Measurements from ENCODE around the gene CNDP1. TPM values are rescaled to one million over a fixed set of nuclear protein-coding genes. Genes with fewer than 3 reads are reported as not detected.

Gene CNDP1
- polyA plus RNA-seq, 1 of the 3 experiments (the other 2 are of a cell fraction), result not detected

DNA sequence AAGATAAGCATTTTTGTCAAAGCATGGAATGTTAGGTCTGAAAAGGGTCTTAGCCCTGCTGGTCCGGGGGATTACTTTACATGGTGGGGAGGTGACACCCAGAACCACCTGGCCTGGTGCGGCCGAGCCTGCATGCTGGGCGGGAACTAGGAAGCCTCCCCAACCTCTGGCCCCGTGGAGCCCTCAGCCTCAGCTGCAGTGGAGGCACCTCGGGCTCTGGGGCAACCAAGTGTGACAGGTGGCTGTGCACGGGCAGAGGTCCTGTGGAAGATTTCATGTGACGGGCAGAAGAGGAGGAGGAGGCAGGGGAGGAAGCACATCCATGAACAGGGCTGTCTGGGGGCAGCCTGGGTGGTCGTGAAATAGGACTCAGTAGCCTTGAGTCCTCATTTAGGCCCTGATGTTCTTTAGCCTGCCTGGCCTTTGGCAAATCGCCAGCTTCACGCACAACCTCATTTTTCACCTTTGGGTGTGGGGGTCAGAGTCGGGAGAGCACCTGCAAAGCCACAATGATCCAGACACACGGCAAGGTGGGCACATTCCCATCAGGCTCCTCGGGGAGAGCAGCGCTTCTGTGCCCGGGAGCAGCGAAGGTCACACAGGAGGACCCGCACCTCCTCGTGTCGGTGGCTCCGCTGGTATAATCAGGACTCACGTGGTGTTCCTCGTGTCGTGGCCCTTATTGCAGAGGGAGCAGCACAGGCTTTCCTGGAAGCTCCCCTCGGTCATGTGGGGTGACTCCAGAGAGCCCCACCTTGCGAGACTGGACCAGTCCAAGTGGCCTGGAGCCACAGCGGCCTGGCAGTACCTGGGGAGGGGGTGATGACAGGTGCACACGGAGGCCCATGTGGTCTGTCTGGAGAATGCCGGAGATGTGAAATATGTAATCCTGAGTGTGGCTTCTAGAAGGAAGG is 24.2 kb upstream of the CNDP1 start:
- no peak for DNase-seq
- no peak for TF ChIP-seq RCOR1 (IDR thresholded peaks at IDR 0.05; ENCODE audit: low read length)
- no peak overlapping the region for H3K4me2 ChIP-seq
- WGBS (ENCODE audit: low lambda C conversion rate), result 96% methylated on average over 21 of the region's 29 CpGs
- H4K20me1 ChIP-seq (ENCODE audit: insufficient read depth), result no peaks in the 10 kb centered on the region
- no peaks in the 10 kb centered on the region for H3F3A ChIP-seq (replicated peaks; ENCODE audit: insufficient read depth)
- no peak overlapping the region for H3K27ac ChIP-seq (ENCODE audit: low read depth in 2 of 2, low read length in 1 of 2)
- H3K27me3 ChIP-seq (ENCODE audit: insufficient read depth), result no peaks in the 10 kb centered on the region
- no peaks in the 10 kb centered on the region for H3K79me2 ChIP-seq (ENCODE audit: insufficient read depth)
- ChIA-PET CTCF (no interaction called here), POLR2A (no interaction called here)
- H3K9me2 ChIP-seq, result no peaks in the 10 kb centered on the region
- H3K9ac ChIP-seq, result no peak overlapping the region
- H3K36me3 ChIP-seq (replicated peaks in 1 of 2; ENCODE audit: control insufficient read depth in 1 of 2, insufficient read depth in 2 of 2, low read length in 1 of 2), result peaks cover 16 to 62% of the 10 kb centered on the region in 2 experiments
- H3K4me3 ChIP-seq (ENCODE audit: low read depth in 2 of 2, low read length in 1 of 2), result no peak overlapping the region
- H3K4me1 ChIP-seq (ENCODE audit: control insufficient read depth in 1 of 2, insufficient read depth in 2 of 2, low read depth in 1 of 2, low read length in 1 of 2), result no peaks in the 10 kb centered on the region
- no peaks in the 10 kb centered on the region for H3K9me3 ChIP-seq
- no peak overlapping the region for H2AFZ ChIP-seq (ENCODE audit: low read depth)

- POLR2A ChIA-PET, result no interaction called here
- H3K4me3 ChIP-seq (ENCODE audit: low read depth in 2 of 2, low read length in 1 of 2), result no peak overlapping the region
- H3K4me2 ChIP-seq, result no peak overlapping the region
- CTCF ChIA-PET, result no interaction called here
- no peaks in the 10 kb centered on the region for H3K9me3 ChIP-seq
- peaks cover 16 to 67% of the 10 kb centered on the region in 2 experiments for H3K36me3 ChIP-seq (replicated peaks in 1 of 2; ENCODE audit: control insufficient read depth in 1 of 2, insufficient read depth in 2 of 2, low read length in 1 of 2)
- H3K27ac ChIP-seq (ENCODE audit: low read depth in 2 of 2, low read length in 1 of 2), result no peak overlapping the region
- WGBS (ENCODE audit: low lambda C conversion rate), result 93% methylated on average over 12 of the region's 12 CpGs
- no peaks in the 10 kb centered on the region for H3F3A ChIP-seq (replicated peaks; ENCODE audit: insufficient read depth)
- H3K9ac ChIP-seq, result no peak overlapping the region
- H2AFZ ChIP-seq (ENCODE audit: low read depth), result no peak overlapping the region
- no peak for TF ChIP-seq FOSL2 (IDR thresholded peaks at IDR 0.05; ENCODE audit: borderline replicate concordance, low read depth)
- H3K4me1 ChIP-seq (ENCODE audit: control insufficient read depth in 1 of 2, insufficient read depth in 2 of 2, low read depth in 1 of 2, low read length in 1 of 2), result no peaks in the 10 kb centered on the region
- H3K9me2 ChIP-seq, result no peaks in the 10 kb centered on the region
- no peaks in the 10 kb centered on the region for H4K20me1 ChIP-seq (ENCODE audit: insufficient read depth)
- DNase-seq, result no peak
- no peaks in the 10 kb centered on the region for H3K27me3 ChIP-seq (ENCODE audit: insufficient read depth)
- H3K79me2 ChIP-seq (ENCODE audit: insufficient read depth), result no peaks in the 10 kb centered on the region
Observed at GRCh38 chr18:74510770-74511095, 23.6 kb upstream of the CNDP1 start.

DNA sequence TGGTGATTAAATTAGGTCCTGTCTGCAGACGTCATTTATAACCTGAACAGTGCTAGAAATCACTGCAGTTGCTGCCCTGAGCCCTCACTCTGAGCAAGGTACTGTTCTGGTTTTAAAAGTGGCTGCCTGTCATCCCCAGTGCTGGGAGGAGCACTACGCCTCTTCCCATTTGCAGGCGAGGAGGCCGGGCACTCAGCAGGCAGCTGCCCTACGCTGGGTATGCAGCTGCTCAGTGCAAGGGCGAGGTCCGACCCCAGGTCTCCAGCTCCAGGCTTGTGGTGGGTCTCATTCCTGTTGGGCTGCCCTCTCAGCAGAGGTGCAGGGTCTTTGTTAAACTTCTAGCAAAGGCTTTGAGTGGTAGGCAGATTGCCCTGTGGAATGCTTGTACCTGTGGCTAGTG is 22.5 kb upstream of the CNDP1 start:
- CTCF ChIA-PET, result no interaction called here
- H2AFZ ChIP-seq (ENCODE audit: low read depth), result no peak overlapping the region
- H3K27me3 ChIP-seq (ENCODE audit: insufficient read depth), result no peaks in the 10 kb centered on the region
- no peaks in the 10 kb centered on the region for H4K20me1 ChIP-seq (ENCODE audit: insufficient read depth)
- POLR2A ChIA-PET, result no interaction called here
- 100% methylated on average over 4 of the region's 7 CpGs for WGBS (ENCODE audit: low lambda C conversion rate)
- H3K79me2 ChIP-seq (ENCODE audit: insufficient read depth), result no peaks in the 10 kb centered on the region
- no peak overlapping the region for H3K4me2 ChIP-seq
- no peak for DNase-seq
- no peak for TF ChIP-seq USF1 (IDR thresholded peaks at IDR 0.05; ENCODE audit: borderline replicate concordance, low read depth)
- TF ChIP-seq TCF12 (IDR thresholded peaks at IDR 0.05), result no peak
- TF ChIP-seq, protein P1, sequence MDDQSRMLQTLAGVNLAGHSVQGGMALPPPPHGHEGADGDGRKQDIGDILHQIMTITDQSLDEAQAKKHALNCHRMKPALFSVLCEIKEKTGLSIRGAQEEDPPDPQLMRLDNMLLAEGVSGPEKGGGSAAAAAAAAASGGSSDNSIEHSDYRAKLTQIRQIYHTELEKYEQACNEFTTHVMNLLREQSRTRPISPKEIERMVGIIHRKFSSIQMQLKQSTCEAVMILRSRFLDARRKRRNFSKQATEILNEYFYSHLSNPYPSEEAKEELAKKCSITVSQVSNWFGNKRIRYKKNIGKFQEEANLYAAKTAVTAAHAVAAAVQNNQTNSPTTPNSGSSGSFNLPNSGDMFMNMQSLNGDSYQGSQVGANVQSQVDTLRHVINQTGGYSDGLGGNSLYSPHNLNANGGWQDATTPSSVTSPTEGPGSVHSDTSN (IDR thresholded peaks at IDR 0.05), result no peak
- TF ChIP-seq SIN3A (IDR thresholded peaks at IDR 0.05; ENCODE audit: borderline replicate concordance, low read depth, low read length), result no peak
- no peak for TF ChIP-seq EZH2phosphoT487 (IDR thresholded peaks at IDR 0.05; ENCODE audit: borderline replicate concordance, low read depth)
- TF ChIP-seq POLR2AphosphoS5 (IDR thresholded peaks at IDR 0.05; ENCODE audit: low read depth, low read length), result no peak
- peaks cover 16 to 73% of the 10 kb centered on the region in 2 experiments for H3K36me3 ChIP-seq (replicated peaks in 1 of 2; ENCODE audit: control insufficient read depth in 1 of 2, insufficient read depth in 2 of 2, low read length in 1 of 2)
- no peak overlapping the region for H3K27ac ChIP-seq (ENCODE audit: low read depth in 2 of 2, low read length in 1 of 2)
- no peaks in the 10 kb centered on the region for H3K9me2 ChIP-seq
- H3F3A ChIP-seq (replicated peaks; ENCODE audit: insufficient read depth), result no peaks in the 10 kb centered on the region
- H3K9ac ChIP-seq, result no peak overlapping the region
- no peaks in the 10 kb centered on the region for H3K4me1 ChIP-seq (ENCODE audit: control insufficient read depth in 1 of 2, insufficient read depth in 2 of 2, low read depth in 1 of 2, low read length in 1 of 2)
- H3K4me3 ChIP-seq (ENCODE audit: low read depth in 2 of 2, low read length in 1 of 2), result no peak overlapping the region
- H3K9me3 ChIP-seq, result no peaks in the 10 kb centered on the region
